Bronchial epithelial cell (primary cell): Measurements from ENCODE around the gene STRN4. TPM values are rescaled to one million over a fixed set of nuclear protein-coding genes. Genes with fewer than 3 reads are reported as not detected.

Experiments
- DNase-seq: peaks from one replicate; pipeline ENCODE4 v3.0.0-alpha.2; 2010; ENCODE audit warnings: low read depth
- FAIRE-seq: peaks from 2 replicates; lab custom pipeline; 2011; peaks lifted over from hg19 to GRCh38; lab: Jason Lieb, UNC
- H3K27me3 ChIP-seq: 2 replicates; pipeline ENCODE4 v1.5.1; 2011; ENCODE audit warnings: low read length; ENCODE audit not compliant: control insufficient read depth, insufficient read depth
- H3K36me3 ChIP-seq: 2 replicates; pipeline ENCODE4 v1.5.1; 2011; ENCODE audit warnings: low read length; ENCODE audit not compliant: control insufficient read depth, insufficient read depth
- H3K4me3 ChIP-seq: 2 replicates; pipeline ENCODE4 v1.5.1; 2011; ENCODE audit warnings: mild to moderate bottlenecking, low read depth, low read length, control low read depth
- total RNA-seq: library from RNA; depleted of rRNA; stranded (reverse); fragments of >200 nt; gene quantifications from 2 replicates; pipeline ENCODE4 v1.2.1, GENCODE V29; 2014
- TF ChIP-seq, protein P1 (sequence below): IDR thresholded peaks from 2 replicates; pipeline ENCODE4 v1.5.1; 2011; ENCODE audit warnings: mild to moderate bottlenecking, moderate library complexity, low read length, control low read depth, inconsistent platforms; ENCODE audit not compliant: insufficient read depth, severe bottlenecking

STRN4 gene
- total RNA-seq, 1 donor from 2014 or later = 60.3 TPM

DNA sequence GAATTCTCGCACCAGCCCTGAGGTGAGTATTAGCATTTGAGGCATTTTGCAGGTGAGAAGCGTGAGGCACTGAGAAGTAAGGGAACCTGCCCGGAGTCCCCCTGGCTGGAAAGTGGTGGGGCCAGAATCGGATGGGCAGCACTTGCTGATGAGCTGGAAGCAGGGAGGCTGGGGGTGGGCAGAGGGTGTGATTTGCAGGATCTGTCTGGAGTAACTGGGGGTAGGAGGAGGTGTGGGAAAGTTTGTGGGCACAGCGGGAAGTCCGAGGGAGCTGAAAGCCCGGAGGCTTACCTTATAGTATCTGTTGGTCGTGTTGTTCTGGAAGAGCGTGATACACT lies 49.4 kb downstream of the STRN4 start:
- H3K36me3 ChIP-seq = peaks cover 52% of the 10 kb centered on the region
- peak; percentile 75 for FAIRE-seq
- DNase-seq = no peak
- H3K27me3 ChIP-seq = no peaks in the 10 kb centered on the region
- TF ChIP-seq, protein P1, sequence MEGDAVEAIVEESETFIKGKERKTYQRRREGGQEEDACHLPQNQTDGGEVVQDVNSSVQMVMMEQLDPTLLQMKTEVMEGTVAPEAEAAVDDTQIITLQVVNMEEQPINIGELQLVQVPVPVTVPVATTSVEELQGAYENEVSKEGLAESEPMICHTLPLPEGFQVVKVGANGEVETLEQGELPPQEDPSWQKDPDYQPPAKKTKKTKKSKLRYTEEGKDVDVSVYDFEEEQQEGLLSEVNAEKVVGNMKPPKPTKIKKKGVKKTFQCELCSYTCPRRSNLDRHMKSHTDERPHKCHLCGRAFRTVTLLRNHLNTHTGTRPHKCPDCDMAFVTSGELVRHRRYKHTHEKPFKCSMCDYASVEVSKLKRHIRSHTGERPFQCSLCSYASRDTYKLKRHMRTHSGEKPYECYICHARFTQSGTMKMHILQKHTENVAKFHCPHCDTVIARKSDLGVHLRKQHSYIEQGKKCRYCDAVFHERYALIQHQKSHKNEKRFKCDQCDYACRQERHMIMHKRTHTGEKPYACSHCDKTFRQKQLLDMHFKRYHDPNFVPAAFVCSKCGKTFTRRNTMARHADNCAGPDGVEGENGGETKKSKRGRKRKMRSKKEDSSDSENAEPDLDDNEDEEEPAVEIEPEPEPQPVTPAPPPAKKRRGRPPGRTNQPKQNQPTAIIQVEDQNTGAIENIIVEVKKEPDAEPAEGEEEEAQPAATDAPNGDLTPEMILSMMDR = no peak
- no peak overlapping the region for H3K4me3 ChIP-seq

DNA sequence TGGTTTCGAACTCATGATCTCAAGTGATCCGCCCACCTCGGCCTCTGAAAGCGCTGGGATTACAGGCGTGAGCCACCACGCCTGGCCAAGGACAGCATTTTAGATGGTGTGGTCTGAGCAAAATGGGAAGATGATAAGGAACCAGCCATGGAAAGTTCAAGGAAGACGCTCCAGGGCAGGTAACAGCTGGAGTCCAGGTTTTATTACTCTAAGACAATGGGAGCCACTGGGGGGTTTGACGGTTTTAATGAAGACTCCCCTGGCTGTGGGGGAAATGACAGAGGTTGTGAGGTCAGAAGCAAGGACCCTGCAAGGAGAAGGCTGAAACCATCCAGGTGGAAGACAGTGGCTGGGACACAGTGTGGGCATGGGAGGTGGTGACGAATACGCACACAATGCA lies 50.2 kb downstream of the STRN4 start:
- no peaks in the 10 kb centered on the region for H3K27me3 ChIP-seq
- H3K4me3 ChIP-seq = no peak overlapping the region
- no peak for DNase-seq
- FAIRE-seq = no peak
- TF ChIP-seq, protein P1 = no peak
- peaks cover 54% of the 10 kb centered on the region for H3K36me3 ChIP-seq

DNA sequence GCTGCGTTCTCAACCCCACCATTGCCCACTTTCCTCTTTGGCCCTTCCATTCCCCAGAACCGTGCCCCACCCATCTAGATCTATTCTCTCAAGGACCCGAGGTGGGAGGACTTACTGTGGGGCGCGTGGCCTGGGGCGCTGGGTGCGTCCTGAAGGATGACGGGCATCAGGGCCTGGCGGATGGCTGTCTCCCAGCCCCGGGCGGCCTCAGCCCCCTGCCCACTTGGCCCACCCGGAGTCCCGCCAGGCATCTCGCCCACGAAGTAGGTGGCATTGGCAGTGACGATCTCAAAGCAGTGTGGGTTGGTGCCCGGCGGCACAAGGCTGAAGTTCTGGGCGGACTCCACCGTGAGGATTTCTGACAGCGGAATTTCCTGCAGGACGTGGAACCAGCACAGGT lies 52.5 kb downstream of the STRN4 start:
- Histone ChIP-seq H3K27me3 (no peaks in the 10 kb centered on the region), H3K4me3 (no peak overlapping the region), H3K36me3 (peaks cover 51% of the 10 kb centered on the region)
- TF ChIP-seq, protein P1 = no peak
- DNase-seq = no peak
- FAIRE-seq = no peak

DNA sequence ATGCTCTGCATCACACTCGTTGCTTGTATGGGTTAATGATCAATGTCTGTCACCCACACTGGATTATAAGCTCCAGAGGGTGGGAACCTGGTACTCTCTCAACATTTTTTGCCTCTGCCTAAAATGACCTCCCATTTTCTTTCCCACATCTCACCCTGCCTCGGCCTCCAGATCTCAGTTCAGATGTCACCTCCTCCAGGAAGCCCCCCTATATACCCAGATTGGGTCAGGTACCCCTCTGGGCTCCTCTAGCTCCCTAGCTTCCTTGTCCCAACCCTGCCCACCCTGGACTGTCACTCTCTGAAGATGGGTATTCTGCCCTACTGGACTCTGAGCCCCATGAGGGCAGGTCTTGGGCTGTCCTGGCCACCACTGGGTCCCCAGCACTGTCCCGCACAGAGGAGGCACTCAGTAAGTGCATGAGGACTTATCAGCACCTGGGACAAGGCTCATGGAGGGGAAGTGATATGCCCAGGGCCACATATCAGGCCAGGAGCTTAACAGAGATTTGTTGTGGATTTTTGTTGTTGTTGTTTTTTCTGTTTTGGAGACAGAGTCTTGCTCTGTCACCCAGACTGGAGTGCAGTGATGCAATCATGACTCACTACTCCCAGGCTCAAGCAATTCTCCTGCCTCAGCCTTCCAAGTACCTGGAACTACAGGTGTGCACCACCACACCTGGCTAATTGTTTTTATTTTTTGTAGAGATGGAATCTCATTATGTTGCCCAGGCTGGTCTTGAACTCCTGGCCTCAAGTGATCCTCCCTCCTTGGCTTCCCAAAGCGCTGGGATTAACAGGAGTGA lies 53.1 kb downstream of the STRN4 start:
- Histone ChIP-seq H3K27me3 (no peaks in the 10 kb centered on the region), H3K36me3 (peaks cover 50% of the 10 kb centered on the region), H3K4me3 (no peak overlapping the region)
- FAIRE-seq (peak; percentile 77), DNase-seq (peak; percentile 55)
- TF ChIP-seq, protein P1 = no peak

DNA sequence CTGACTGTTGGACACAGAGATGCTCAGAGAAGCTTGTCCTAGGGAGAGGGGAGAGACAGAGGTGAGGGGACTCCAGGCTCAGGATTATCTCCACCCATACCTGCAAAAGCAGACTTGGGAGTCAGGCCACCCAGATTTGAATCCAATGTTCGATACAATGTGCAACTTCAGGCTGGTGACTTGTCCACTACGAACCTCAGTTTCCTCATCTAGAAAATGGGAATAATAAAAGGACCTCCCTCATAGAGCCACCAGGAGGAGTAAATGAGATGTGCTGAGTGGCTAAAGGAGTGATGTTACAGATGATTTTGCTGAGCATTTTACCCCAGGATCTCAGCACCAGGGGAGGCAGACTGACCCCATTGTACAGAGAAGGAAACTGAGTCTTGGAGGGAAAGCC lies 54.3 kb downstream of the STRN4 start:
- H3K36me3 ChIP-seq = peaks cover 52% of the 10 kb centered on the region

More for the DNA sequence above, 54.3 kb downstream of the STRN4 start:
- no peak for DNase-seq
- TF ChIP-seq, protein P1 = no peak
- Histone ChIP-seq H3K27me3 (no peaks in the 10 kb centered on the region), H3K4me3 (no peak overlapping the region)
- FAIRE-seq = no peak
